NCI-H2081 (cell line): ENCODE data around the gene HLA-DQA2.
"Not testable (repeated sequence)": the region's sequence is repeated elsewhere in the genome, so short reads cannot be mapped to it uniquely, and the experiment has no call there.

Experiments used
- DNase-seq, 2 experiments: peaks; one replicate each; lab custom pipeline; 2025; lab: John Stamatoyannopoulos, UW

HLA-DQA2 gene

DNA sequence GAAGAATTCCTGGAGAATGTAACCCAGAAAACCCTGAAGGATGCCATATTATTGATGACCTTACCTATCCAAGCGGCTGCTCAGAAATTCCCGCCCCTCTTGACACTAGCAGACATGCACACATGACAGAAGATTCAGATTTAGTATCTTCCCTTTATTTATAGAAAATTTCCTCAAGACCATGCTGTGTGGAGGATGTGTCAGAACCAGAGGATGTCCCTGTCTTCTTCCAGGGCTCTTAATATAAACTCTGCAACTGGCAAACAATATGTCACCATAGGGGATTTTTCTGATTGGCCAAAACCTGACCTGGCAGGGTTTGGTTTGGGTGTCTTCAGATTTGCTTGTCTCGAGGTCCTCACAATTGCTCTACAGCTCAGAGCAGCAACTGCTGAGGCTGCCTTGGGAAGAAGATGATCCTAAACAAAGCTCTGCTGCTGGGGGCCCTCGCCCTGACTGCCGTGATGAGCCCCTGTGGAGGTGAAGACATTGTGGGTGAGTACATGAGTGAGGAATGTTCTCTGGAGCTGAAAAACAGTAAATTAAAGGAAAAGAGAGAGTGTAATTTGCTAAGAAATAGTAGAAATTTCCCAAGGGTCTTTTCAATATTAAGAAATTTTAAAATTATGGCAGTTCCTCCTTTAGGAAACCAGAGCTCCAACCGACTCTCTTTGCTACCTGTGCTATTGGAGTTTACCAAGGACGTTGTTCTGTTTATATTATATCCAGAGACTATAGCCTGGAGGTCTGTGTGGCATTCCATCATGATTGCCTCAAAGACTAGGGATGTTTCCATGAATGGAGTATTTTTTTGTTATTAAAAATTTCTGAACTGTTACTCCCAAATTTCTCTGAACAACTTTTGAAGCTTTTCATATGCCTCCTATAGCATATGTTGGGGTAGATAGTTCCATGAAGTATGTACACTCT lies at the start of gene HLA-DQA2:
TSS of gene HLA-DQA2 (plus strand) at position 361 of the 930 bp plus-strand sequence. CDS start at position 414, 53 bp downstream.
- DNase-seq: no peak

DNA sequence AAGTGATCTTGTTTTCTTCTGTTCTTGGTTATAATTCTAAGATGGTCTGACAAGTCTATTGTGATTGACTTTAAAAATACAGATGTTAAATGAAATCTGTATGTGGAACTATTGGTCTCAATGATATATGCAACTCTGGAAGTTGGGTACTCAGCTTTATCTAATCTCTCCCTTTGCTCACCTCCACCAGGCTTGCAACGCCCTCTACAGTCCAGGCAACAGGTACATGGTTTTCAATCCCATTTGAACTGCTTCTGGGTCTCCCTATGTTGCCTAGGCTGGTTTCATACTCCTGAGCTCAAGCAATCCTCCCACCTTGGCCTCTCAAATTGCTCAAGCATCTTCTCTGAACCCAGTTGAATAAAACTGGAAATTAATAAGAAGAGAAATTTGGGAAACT lies 49.2 kb upstream of the HLA-DQA2 start:
- DNase-seq: peak in 1 of 2 experiments; percentile 2

DNA sequence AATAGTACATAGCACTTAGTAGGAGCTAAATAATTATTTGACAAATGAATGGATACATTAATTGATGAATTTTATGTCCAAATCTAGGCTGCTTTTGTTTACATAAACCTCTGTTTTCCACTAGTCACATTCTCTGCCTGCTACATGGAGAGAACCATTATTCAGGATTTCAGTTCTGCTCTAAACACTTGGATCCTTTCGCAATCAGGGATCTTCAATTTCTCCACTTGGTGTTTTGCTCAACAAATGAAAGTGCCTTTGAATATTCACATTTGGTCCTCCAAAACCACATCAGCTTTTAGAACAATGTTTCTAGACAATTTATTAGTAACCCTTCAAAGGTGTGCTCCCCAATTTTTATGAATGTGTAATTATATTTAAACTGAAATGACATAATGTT lies 44.2 kb upstream of the HLA-DQA2 start:
- no peak for DNase-seq

DNA sequence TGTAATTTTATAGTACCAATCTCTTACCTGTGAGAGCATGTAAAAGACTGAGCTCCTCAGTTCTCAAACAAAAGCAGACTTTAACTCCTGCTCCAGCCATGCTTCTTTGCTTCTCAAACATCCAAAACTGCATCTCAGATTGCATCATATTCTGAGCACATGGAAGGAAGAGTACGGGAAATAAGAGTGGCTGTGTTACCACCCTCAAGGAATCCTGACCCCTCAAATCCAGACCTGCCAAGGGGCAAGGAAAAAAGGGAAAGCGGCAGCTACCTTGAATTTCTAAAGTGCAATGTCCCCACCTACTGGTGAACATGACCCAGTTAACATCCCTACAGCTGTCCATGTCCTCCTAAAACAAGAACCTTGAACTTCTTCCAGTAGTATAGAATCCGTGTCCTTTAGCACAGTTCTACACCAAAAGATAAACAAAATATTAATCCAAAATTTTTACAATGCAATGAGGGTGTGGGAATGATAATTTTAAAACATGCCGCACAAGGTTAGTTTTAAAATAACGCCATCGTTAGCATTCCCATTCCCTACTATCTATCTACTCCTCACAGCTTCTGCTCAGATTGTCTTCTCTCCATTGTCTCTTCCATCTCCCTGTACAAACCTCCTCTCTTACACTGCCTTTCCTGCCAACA lies 40.7 kb upstream of the HLA-DQA2 start:
- peak; percentile 19 to 38 for DNase-seq

DNA sequence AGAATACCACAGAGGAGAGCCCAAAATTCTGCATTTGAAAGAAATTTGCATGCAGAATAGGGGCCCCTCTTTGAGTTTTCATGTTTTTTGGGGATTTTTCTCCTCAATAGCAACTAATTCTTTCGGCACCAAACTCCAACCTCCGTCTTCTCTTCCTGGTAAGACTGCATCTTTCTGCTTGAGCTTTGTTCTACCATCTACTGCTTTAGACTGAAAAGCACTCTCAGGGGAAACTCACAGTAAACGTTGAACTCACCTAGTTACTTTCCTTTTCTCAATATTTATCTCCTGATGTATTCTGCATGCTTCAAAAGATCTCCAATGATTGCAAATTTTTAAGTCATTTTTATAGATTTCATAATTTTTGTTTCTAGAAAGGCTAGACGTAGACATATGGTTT lies 37.8 kb upstream of the HLA-DQA2 start:
- DNase-seq: no peak

DNA sequence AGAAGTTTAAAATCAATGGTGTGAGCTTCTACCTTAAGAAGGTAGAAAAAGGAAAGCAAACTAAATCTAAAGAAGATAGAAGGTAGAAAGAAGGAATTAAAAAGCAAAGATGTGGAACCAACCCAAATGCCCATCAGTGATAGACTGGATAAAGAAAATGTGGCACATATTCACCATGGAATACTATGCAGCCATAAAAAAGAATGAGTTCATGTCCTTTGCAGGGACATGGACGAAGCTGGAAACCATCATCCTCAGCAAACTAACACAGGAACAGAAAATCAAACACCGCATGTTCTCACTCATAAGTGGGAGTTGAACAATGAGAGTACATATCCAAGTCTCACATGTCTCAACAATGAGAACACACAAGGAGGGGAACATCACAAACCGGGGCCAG lies 36.0 kb upstream of the HLA-DQA2 start:
- DNase-seq: not testable (repeated sequence)

DNA sequence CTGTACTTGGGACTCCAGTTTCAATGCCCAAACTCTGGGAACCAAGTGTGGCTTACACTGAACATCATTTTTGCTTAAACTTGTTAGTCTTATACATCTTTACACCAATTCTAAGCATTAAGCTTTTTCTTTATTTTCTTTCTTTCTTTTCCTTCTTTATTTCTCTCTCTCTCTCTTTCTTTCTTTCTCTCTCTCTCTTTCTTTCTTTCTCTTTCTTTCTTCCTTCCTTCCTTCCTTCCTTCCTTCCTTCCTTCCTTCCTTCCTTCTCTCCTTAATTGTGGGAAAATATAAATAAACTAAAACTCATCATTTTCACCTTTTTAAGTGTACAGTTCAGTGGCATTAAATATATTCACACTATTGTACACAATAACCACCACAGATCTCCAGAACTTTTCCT lies 31.6 kb upstream of the HLA-DQA2 start:
- DNase-seq: no peak

DNA sequence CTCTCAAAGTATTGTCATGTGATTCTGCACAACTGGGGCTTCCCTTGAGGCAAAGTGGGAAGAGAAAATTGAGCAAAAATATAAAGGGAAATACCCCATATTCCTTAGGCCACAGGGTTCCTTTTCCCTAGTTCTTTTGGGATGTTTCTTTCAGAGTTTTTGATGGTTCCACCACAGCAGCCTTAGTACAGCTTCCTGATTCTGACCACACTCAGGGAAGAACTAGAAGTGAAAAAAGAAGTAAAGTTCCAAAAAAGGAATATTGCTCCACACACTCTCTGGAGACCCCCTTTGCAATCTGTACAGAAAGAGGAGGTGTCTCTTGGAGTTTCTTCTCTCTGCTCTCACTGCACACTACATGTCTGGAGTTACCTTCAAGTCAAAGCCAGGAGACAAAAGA lies 27.9 kb upstream of the HLA-DQA2 start:
- DNase-seq: no peak

DNA sequence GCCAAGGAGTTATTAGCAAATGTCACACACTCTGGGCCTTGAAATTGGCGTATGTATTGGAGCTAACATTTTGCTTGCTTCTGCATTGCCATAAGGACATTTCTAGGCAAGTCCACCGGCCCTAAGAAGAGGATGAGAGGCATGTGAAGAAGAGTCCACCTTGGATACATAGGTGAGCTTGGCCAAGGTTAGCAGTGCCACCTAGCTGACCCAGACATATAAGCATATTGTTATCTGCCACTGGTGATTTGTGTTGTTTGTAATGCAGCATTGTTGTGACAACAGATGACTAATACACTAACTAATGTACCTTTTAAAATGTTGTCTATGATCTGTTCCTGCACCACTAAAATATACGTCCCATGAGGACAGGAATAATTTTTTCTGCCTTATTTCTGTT lies 24.8 kb upstream of the HLA-DQA2 start:
- DNase-seq: no peak

DNA sequence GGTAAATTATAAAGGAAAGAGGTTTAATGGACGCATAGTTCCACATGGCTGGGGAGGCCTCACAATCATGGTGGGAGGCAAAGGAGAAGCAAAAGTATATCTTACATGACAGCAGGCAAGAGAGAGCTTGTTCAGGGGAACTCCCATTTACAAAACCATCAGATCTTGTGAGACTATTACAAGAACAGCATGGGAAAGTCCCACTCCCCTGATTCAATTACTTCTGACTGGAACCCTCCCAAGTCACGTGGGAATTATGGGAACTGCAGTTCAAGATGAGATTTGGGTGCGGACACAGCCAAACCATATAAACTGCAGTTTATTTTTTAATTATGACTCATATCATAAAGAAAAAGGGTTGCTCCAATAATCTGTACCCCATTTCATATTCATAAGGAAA lies 22.3 kb upstream of the HLA-DQA2 start:
- DNase-seq: no peak

DNA sequence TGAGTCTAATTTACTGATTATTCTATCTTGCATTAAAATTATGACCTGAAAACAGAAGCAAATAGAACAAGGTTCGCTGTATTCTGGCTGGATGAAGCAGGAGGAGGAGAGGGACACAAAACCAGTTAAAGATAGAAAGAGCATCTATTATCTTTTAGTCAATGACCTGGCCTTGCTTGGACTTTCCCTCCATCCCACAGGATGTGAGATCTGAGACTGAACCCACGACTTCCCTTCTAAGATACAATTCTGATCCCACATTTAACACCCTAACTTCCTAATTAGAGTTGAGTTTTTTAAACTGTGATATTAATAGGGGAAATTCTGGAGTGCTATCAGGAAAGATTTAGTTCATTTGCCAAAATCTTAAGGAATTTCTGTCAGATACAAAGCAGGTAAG lies 3.1 kb upstream of the HLA-DQA2 start:
- no peak for DNase-seq

DNA sequence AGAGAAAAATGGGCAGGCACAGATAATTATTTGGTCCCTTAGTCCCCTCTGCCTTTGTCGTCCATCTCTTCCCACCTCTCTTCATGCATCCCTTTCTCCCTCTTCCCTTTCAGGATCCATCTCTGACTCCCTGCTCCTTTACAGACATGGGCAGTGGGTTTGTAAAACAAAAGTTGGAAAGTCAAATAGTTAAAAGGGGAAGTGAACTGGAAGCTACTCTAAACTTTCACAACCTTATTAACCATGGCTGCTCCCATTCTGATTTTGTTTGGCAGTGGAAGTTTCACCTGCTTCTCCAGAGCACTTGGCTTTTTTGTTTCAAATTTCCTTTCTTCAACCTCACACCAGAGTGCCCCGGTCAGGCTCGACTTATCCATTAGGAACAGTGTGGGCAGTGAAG lies 1.2 kb downstream of the HLA-DQA2 start:
- DNase-seq: no peak

DNA sequence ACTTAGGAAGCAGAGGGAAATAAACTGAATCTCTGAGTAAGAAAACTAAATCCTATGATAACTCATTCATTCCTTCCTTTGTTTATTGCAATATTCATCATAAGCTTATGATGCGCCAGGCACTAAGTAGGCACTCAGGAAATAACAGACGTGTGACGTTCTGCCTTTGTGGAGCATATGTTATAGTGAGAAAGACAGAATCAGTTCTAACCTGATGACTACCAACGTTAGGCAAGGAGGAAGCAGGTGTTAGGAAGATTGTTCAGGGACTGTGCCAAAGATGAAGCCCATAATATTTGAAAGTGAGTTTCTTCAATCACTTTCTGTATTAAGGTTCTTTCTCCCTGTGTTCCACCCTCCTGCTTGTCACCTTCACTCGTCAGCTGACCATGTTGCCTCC lies 3.6 kb downstream of the HLA-DQA2 start:
- DNase-seq: no peak

DNA sequence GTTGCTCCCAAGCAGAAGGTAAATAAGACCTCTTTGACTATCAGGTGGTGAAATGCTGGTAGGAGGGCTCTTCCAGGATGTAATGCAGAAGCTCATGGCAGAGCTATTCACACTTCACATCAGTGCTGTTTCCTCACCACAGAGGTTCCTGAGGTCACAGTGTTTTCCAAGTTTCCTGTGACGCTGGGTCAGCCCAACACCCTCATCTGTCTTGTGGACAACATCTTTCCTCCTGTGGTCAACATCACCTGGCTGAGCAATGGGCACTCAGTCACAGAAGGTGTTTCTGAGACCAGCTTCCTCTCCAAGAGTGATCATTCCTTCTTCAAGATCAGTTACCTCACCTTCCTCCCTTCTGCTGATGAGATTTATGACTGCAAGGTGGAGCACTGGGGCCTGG lies 4.5 kb downstream of the HLA-DQA2 start:
- not testable (repeated sequence) for DNase-seq

DNA sequence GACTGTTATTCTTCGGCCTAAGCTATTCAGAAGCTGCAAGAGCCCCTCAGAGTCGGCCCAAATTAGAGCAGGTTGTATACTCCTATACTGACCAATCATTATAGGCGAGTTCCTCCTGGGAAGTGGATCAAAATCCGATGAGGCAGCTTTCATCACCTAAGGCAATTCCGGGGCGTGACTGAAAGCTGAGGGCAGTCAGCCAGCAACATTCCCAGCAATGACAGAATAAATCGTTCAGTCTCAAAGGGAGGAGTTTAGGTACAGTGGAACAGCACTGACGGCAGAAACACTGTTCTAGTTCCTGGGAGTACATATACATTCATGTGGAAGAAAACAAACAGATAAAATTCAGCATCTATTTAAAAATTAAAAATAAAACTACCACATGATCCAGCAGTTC lies 11.4 kb downstream of the HLA-DQA2 start:
- DNase-seq: no peak

DNA sequence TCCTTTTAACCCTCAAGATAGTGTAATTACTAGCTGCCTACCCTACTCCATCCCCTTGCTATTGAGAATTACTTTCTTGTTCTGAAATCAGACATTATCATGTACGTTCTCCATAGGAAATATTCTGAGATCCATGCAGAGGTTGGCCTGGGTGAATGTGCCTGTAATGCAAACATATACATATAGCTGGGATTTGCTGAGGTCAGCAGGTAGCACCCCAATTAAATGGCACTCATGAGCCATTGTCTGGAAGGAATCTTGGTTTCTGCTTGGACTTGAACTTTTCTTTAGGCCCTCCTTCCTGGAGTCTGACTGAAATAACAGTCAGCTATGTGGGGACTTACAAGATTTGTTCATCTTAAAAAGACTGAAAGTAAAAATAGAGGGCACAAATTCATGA lies 18.5 kb downstream of the HLA-DQA2 start:
- DNase-seq: no peak

DNA sequence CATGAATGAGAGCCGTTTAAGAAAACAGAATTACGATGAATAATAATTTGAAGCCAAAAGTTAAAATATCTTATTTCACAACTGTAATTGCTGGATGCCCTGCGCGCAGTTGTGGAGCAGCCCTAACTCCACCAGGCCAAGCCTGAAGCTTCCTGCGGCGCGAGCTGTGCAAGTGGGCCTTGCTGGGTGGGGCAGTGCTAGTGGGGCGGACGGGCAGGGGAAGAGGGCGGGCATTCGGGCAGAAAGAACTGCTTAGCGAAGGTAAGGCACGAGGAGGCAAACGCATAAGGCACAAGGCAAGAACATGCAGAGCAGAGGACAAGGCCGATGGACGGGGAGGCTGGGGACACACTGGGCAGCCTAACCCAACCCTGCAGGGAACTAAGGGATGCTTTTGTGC lies 19.9 kb downstream of the HLA-DQA2 start:
- DNase-seq: no peak

DNA sequence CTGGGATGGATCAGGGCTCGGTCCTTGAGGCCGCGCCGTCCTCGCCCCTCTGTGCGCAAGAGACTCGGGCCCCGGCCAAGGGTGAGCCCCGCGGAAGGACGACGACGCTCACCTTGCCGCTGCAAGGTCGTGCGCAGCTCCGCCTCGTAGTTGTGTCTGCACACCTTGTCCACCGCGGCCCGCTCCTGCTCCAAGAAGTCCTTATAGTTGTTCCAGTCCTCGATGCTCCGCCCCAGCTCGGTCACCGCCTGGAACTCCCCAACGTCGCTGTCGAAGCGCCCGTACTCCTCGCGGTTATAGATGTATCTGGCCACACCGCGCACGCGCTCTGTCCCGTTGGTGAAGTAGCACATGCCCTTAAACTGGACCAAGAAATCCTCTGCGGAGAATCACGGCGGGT lies 20.4 kb downstream of the HLA-DQA2 start:
- no peak for DNase-seq

DNA sequence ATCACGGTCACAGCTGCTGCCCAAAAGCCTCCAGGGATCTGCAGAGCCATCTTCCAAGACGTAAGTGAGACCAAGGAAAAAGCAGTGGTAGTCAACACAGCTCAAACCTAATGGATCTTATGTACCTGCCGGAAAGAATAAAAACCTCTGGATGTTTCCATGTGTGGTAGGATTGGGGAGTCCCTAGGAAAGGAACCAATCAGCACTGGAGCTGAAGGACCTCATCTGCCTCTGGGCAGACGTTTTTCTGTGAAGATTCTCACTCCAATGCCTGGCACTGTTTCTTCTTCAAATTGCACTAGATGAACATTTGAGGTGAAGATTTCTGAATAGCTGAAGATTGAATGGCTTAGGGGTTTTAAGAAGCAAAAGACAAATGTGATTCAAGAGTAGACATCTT lies 22.2 kb downstream of the HLA-DQA2 start, which contains the start of gene HLA-DQB2:
TSS of gene HLA-DQB2 (minus strand) at position 112 of the 400 bp plus-strand sequence. CDS start at position 50, 62 bp downstream.
- DNase-seq: no peak

DNA sequence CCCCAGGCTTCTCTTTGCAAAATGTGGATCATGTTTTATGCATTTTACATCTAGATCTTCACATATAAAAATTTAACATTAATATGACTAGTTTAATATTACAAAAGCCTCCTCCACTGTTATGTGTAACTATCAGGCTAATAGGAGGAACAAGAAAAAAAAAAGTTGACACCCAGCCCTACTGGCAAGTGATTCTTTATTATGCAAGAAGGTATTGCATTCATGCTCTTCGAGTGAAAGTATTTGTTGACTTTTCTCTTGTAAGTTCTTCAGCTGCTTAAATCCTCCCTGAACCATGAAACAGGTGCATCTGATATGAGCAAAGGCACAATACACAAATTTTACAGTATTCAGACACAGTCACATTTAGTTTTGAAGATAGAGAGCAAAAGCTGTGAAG lies 22.9 kb downstream of the HLA-DQA2 start:
- no peak for DNase-seq

DNA sequence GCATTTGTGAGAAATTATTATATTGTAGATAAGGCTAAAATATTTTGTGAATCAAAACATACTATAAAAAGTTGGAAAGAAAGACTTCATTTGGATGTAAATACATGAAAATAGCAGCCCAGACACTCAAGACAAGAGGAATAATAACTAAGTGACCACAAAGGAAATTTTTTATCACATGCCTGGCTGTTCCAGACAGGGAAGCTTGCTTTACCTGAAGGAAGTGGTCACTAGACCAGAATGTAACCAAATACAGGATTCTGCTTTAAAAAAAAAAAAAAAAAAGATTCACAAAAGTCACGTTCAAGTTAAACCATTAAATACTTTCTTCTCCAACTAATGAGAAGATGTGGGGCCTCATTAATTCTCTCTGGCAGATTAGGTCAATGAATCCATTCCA lies 31.5 kb downstream of the HLA-DQA2 start:
- no peak for DNase-seq

DNA sequence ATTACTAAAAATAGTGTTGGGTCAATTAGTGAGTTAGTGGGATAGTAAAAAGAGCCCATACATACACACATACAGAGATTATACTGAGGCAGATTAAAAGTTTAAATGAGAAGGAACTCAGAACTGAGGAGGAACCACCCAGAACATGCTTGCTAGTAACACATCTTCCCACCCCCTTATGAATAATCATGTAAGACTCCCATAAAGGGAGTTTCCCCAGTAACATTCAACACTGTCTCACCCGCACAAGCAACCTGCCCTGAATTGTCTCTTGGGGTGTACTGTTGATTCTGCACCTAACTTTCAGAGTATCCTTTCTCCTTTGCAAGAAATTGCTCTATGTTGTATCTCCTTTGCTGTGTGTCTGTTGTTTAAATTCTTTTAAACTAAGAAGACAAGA lies 33.2 kb downstream of the HLA-DQA2 start:
- no peak for DNase-seq

DNA sequence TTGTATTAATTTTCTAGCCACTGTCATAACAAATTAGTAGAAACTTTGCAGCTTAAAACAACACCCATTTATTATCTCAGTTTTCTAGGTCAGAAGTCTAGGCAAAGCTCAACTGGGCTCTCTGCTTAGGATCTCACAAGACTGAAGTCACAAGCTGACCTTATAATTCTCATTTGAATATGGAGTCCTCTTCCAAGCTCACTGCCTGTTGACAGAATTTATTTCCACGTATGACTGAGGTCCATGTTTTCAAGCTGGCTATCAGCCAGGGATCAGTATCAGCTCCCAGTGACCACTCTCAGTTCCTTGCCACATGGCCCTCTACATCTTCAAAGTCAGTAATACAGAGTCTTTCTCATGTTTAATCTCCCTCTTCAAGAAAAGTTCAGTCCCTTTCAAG lies 33.9 kb downstream of the HLA-DQA2 start:
- no peak for DNase-seq
